ENCODE data around the gene LPP.

Gene LPP

DNA sequence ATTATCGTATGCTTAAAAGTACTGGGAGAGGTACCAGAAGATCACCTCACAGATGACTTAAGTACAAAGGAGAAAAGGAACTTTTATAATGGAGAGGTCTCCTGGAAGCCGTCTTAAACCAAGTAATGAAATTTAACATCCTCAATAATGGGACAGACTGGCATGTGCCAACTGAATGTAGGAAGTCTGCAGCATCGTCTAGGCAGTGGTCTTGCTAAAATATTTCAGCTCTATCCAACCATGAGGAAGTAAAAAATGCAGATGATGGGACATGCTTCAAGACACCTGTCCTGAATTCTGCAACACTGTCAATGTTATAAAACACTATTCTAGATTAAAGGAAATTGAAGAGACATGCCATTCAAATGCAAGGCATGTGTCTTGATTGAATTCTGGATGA, 559.0 kb downstream of the LPP start:
- no peak for DNase-seq (ENCODE audit: low read depth)

GRCh38 chr3:188719545-188719944, 565.6 kb downstream of the LPP start:
- DNase-seq (ENCODE audit: low read depth): no peak

GRCh38 chr3:188720215-188720614, 566.3 kb downstream of the LPP start:
- no peak for DNase-seq (ENCODE audit: low read depth)

DNA sequence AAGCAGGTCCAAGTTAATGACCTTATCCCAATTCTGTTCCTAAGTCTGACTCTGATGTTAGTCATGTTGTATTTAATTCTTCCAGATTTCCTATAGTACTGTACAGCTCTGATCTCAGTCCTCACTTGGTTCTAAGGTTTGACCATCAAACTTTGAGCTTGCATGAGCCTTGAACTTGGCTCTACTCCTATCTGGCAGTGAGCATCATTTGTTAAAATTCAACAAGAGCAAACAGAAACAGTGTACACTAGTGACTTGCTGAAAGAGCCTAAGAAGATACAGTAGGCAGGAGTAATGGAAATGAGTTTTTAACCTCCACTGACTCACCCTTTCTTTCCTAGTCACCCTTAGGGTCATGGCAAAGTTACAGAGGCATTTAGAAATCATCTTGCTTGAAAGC, 566.7 kb downstream of the LPP start:
- DNase-seq (ENCODE audit: low read depth): no peak

DNA sequence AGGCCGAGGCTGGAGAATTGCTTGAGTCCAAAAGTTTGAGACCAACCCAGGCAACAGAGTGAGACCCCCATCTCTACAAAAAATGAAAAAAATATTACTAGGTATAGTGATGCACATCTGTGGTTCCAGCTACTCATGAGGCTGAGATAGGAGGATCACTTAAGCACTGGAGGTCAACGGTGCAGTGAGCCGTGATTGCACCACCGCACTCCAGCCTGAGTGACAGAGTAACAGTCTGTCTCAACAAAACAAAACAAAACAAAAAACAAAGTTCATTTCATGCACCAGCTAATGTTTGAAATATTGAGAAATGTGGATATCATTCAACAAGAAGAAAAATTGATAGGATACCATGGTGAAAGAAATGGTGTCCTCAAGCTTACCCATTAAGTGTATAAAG, 567.4 kb downstream of the LPP start:
- no peak for DNase-seq (ENCODE audit: low read depth)

DNA sequence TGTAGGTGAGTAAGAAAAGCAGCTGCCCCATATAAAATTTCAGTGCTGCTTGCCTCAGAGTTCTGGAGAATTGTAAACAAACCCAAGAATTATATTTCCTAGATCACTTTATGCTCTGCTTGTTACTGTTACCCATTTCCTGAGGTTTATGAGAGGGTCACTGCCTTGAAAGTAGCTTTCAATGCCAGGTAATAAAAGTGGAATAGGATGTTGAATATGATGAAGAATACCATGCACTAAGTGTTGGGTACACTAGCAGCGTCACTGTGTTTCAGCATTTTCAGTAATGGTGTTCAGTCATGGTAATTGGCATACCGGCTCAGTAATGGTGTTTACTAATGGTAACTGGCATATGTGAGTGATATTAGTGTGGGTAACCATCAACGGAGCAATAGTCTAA, 568.0 kb downstream of the LPP start:
- DNase-seq (ENCODE audit: low read depth): no peak

GRCh38 chr3:188722963-188723362, 569.0 kb downstream of the LPP start:
- no peak for DNase-seq (ENCODE audit: low read depth)

GRCh38 chr3:188727052-188727451, 573.1 kb downstream of the LPP start:
- no peak for DNase-seq (ENCODE audit: low read depth)

DNA sequence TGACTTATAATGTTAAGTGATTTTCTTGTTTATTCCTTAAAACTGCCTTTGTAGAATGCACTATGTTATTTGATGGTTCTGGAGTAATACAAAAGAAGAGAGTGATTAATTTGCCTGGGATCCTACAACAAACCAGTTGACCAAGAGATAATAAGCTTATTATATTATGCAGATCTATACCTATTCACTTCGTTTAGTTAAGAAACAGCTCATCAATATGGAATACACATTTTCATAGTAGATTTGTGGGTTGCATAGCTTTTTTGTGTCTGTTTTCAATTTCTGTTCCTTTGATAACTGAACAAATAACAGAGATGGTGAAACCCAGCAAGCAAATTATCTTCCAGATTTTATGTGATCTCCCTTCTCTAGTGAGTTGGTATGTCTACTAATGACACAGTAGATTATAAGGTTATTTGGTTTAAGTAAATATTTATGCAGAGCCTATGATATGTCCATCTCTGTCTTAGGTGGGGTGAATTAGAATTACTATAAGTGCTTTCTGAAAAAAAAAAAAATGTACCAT, 574.5 kb downstream of the LPP start:
- no peak for DNase-seq (ENCODE audit: low read depth)

GRCh38 chr3:188729422-188729821, 575.5 kb downstream of the LPP start:
- DNase-seq (ENCODE audit: low read depth): no peak

DNA sequence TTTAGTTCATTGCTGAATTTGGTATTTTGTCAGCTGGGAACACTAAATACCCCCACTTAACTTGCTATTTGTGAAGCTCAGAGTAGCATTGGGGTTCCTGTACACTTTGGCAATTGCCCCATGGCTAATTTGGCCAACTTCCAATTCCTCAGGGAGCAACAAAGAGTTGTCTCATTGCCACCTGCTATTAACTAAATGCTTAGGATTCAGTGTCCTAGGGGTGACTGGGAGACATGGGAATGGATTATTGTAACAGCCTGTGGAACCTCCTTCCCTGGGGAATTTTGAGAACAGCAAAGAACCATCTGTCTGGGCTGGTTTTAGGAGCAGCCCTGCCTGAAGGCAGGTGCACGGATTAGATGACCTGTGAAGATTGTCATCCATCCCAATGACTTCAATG, 580.4 kb downstream of the LPP start:
- no peak for DNase-seq (ENCODE audit: low read depth)

- no peak for DNase-seq (ENCODE audit: low read depth)
Observed at GRCh38 chr3:188739511-188739910, 585.6 kb downstream of the LPP start.

GRCh38 chr3:188740010-188740409, 586.1 kb downstream of the LPP start:
- DNase-seq (ENCODE audit: low read depth): no peak

GRCh38 chr3:188742755-188743550, 589.0 kb downstream of the LPP start:
- DNase-seq (ENCODE audit: low read depth): no peak

GRCh38 chr3:188744166-188744565, 590.2 kb downstream of the LPP start:
- DNase-seq (ENCODE audit: low read depth): no peak

DNA sequence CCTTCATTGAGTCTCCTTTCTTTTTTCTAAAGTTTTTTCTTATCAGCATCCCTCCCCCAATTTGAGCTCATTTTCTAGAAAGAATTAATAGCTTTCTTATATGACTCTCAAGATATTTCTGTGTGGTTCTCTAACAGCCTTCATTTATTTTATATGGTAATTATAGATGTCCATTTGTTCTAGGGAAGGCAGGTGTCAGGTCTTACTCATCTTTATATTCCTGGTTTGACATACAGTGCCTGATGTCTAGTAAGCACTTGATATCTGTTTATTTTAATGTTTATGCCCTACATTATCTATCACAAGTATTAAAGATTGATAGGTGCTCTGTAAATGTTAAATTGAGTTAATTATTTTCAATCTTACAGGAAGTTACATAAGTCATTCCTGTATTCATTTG, 591.1 kb downstream of the LPP start:
- no peak for DNase-seq (ENCODE audit: low read depth)

GRCh38 chr3:188746291-188746783, 592.4 kb downstream of the LPP start:
- no peak for DNase-seq (ENCODE audit: low read depth)

GRCh38 chr3:188747489-188747888, 593.5 kb downstream of the LPP start:
- DNase-seq (ENCODE audit: low read depth): no peak

DNA sequence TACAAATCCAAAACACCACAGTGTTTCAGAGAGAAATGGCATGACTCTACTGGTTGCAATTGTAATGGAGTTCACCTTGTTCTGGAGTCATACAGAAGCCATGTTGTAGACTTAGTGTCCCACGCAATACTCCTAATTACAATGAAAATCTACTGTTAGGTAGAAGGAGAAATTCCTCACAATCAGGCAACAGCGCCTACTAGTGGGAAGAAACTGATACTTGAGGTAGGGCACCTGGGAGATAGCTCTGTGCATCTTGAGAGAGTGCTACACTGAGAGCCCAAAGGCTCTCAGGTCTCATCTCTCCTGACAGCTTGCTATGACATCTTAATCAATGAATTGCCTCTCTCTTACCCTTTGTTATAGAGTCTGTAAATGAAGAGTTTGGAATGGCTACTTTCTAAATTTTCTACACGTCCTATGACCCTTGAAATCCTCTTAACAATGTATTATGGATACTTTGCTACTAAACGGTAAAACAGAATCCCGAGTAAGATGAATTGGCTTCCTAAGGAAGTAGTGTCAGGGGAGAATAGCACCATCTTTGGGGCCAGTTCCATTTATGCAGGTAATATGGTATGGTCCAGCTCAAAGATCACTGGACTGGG, 595.2 kb downstream of the LPP start:
- DNase-seq (ENCODE audit: low read depth): peak; percentile 47

GRCh38 chr3:188749830-188750229, 595.9 kb downstream of the LPP start:
- DNase-seq (ENCODE audit: low read depth): no peak

- no peak for DNase-seq (ENCODE audit: low read depth)
Observed at GRCh38 chr3:188750617-188751016, 596.7 kb downstream of the LPP start.

- DNase-seq (ENCODE audit: low read depth): no peak
Observed at GRCh38 chr3:188752850-188753249, 598.9 kb downstream of the LPP start.

DNA sequence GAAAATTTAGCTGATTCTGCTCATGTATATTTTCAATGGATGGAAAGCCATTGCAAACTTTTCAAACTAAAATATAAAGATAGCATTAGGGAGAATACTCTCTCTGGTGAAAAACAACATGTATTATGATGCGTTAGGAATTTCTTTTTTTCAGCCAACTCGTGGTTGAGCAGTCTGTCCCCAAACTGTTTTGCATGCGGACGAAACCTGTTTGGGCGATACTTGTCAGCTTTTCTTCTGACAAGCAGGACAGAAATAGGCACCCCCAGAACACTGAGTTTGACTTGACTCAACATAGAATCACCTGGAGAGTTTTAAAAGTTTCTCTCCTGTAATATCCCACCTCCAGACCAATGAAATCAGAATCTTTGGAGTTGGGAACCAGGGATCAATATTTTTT, 600.3 kb downstream of the LPP start:
- DNase-seq (ENCODE audit: low read depth): no peak

DNA sequence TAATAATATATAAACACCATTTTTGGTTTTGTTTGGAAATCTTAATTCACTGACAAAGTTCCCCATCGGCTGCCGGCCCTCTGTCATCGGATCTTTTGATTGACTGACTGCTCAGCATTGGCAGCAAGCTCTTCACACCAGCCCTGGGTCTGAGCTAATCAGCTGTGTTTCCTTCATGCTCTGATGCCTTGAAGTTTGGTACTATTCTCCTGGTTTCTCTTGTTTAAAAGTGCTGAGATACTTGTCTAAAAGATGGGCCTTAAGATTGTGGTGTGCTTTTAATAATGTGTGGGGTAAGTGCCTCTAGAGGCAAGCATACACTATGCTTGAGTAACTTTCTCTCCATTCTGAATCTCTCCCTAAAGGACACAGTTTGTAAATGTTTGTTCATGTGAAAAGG, 602.3 kb downstream of the LPP start:
- DNase-seq (ENCODE audit: low read depth): no peak
